IMR-90 (cell line): ENCODE data around the gene GLI1. TPM values are rescaled to one million over a fixed set of nuclear protein-coding genes. Genes with fewer than 3 reads are reported as not detected.

Experiments used
- ATAC-seq: fragments of 200-7000 bp; cut with Tn5 transposase; 2 replicates; pipeline ENCODE4 v1.9.1; 2020; ENCODE audit warnings: low read depth, mild to moderate bottlenecking, moderate library complexity
- BruUV-seq: library from RNA; stranded (reverse); fragments of 400-500 nt; replicated peaks from 2 replicates; lab custom pipeline; 2021; lab: Mats Ljungman, UMichigan
- CTCF ChIA-PET: fragments of 300-600 bp; formaldehyde crosslinking; extraction: SDS; loops from one replicate; lab custom pipeline; 2021; ENCODE audit warnings: antibody characterized with exemption; lab: Yijun Ruan, JAX
- POLR2A ChIA-PET: fragments of 300-600 bp; sonication (Branson Sonifier 250); formaldehyde crosslinking; loops from one replicate; lab custom pipeline; 2022; ENCODE audit warnings: antibody characterized with exemption; ENCODE audit not compliant: unreplicated experiment; lab: Charles Lee
- DNase-seq: peaks from one replicate; pipeline ENCODE4 v3.0.0; 2013
- H2AFZ ChIP-seq: replicated peaks from 2 replicates; pipeline ENCODE3; 2013; ENCODE audit warnings: low read length, mild to moderate bottlenecking; ENCODE audit not compliant: poor library complexity
- H2AK5ac ChIP-seq: 2 replicates; pipeline ENCODE4 v1.6.1; 2013; ENCODE audit warnings: low read depth, low read length, inconsistent platforms
- H2AK9ac ChIP-seq: replicated peaks from 2 replicates; pipeline ENCODE3; 2013; ENCODE audit warnings: mild to moderate bottlenecking, low read depth, low read length, moderate library complexity; ENCODE audit not compliant: poor library complexity
- H2BK120ac ChIP-seq: 2 replicates; pipeline ENCODE4 v1.6.1; 2013; ENCODE audit warnings: low read depth, low read length, inconsistent platforms
- H2BK15ac ChIP-seq: 3 replicates; pipeline ENCODE4 v1.6.1; 2013; ENCODE audit warnings: low read depth, low read length, inconsistent platforms
- H2BK20ac ChIP-seq: 2 replicates; pipeline ENCODE4 v1.6.1; 2013; ENCODE audit warnings: low read depth, mild to moderate bottlenecking, inconsistent platforms, low read length, moderate library complexity
- H2BK5ac ChIP-seq: 2 replicates; pipeline ENCODE4 v1.6.1; 2013; ENCODE audit warnings: mild to moderate bottlenecking, low read depth, low read length, inconsistent platforms; ENCODE audit not compliant: poor library complexity, severe bottlenecking
- H3K14ac ChIP-seq: replicated peaks from 2 replicates; pipeline ENCODE4 v1.6.1; 2013; ENCODE audit warnings: low read depth, low read length, inconsistent platforms
- H3K18ac ChIP-seq: 2 replicates; pipeline ENCODE4 v1.6.1; 2013; ENCODE audit warnings: low read depth, low read length, control low read depth
- H3K23ac ChIP-seq: 2 replicates; pipeline ENCODE4 v1.6.1; 2013; ENCODE audit warnings: low read depth, low read length, inconsistent platforms
- H3K27ac ChIP-seq: 2 replicates; pipeline ENCODE4 v1.5.1; 2013; ENCODE audit warnings: mild to moderate bottlenecking, control low read depth, low read length; ENCODE audit not compliant: insufficient read depth
- H3K27me3 ChIP-seq: 2 replicates; pipeline ENCODE4 v1.6.1; 2013; ENCODE audit warnings: low read length; ENCODE audit not compliant: control insufficient read depth, insufficient read depth
- H3K36me3 ChIP-seq: 2 replicates; pipeline ENCODE4 v1.6.1; 2013; ENCODE audit warnings: low read length, mixed read lengths; ENCODE audit not compliant: control insufficient read depth, insufficient read depth
- H3K4ac ChIP-seq: 2 replicates; pipeline ENCODE4 v1.6.1; 2013; ENCODE audit warnings: low read depth, low read length, inconsistent platforms
- H3K4me1 ChIP-seq: 2 replicates; pipeline ENCODE4 v1.6.1; 2013; ENCODE audit warnings: low read length, mixed read lengths; ENCODE audit not compliant: control insufficient read depth, insufficient read depth
- H3K4me2 ChIP-seq: 2 replicates; pipeline ENCODE4 v1.6.1; 2013; ENCODE audit warnings: low read depth, mild to moderate bottlenecking, control low read depth, low read length, moderate library complexity
- H3K4me3 ChIP-seq: 2 replicates; pipeline ENCODE4 v1.5.1; 2013; ENCODE audit warnings: low read depth, mild to moderate bottlenecking, control low read depth, low read length, moderate library complexity; ENCODE audit not compliant: insufficient read depth
- H3K56ac ChIP-seq: 2 replicates; pipeline ENCODE4 v1.6.1; 2013; ENCODE audit warnings: low read length, inconsistent platforms; ENCODE audit not compliant: insufficient read depth; ENCODE audit errors: extremely low read depth
- H3K79me1 ChIP-seq, 2 experiments: 2 replicates each; pipeline ENCODE4 v1.6.1; 2013; ENCODE audit warnings: low read length in 2 of 2, inconsistent platforms in 1 of 2, low read depth in 1 of 2
- H3K9ac ChIP-seq: 2 replicates; pipeline ENCODE4 v1.6.1; 2013; ENCODE audit warnings: low read depth, low read length, control low read depth
- H3K9me1 ChIP-seq: 2 replicates; pipeline ENCODE4 v1.6.1; 2013; ENCODE audit warnings: low read length, inconsistent platforms; ENCODE audit not compliant: insufficient read depth
- H3K9me3 ChIP-seq: 2 replicates; pipeline ENCODE4 v1.6.1; 2013; ENCODE audit warnings: low read length; ENCODE audit not compliant: control insufficient read depth, insufficient read depth
- H4K20me1 ChIP-seq: 2 replicates; pipeline ENCODE4 v1.6.1; 2013; ENCODE audit warnings: low read length, inconsistent platforms; ENCODE audit not compliant: insufficient read depth
- H4K5ac ChIP-seq: 2 replicates; pipeline ENCODE4 v1.6.1; 2013; ENCODE audit warnings: mild to moderate bottlenecking, low read depth, low read length, control low read depth
- H4K8ac ChIP-seq, 2 experiments: 2 replicates each; pipeline ENCODE4 v1.6.1; 2013; ENCODE audit warnings: low read depth in 2 of 2, low read length in 2 of 2, control low read depth in 1 of 2, inconsistent platforms in 1 of 2
- H4K91ac ChIP-seq: 2 replicates; pipeline ENCODE4 v1.6.1; 2013; ENCODE audit warnings: low read depth, low read length, inconsistent platforms; ENCODE audit not compliant: insufficient read depth
- BHLHE40 ChIP-seq: fragments of 150-350 bp; IDR thresholded peaks from 2 replicates; pipeline ENCODE4 v1.6.1; 2016; ENCODE audit warnings: mild to moderate bottlenecking, low read depth, low read length
- CEBPB ChIP-seq: IDR thresholded peaks from 2 replicates; pipeline ENCODE4 v1.6.1; 2012; ENCODE audit warnings: low read depth, low read length, improper control_type of control experiment
- CHD1 ChIP-seq: IDR thresholded peaks from 2 replicates; pipeline ENCODE4 v1.6.1; 2012; ENCODE audit warnings: low read depth, low read length, improper control_type of control experiment
- FOS ChIP-seq: fragments of 150-350 bp; IDR thresholded peaks from 2 replicates; pipeline ENCODE4 v1.6.1; 2016; ENCODE audit warnings: low read depth, low read length
- MAFK ChIP-seq: IDR thresholded peaks from 2 replicates; pipeline ENCODE4 v1.6.1; 2012; ENCODE audit warnings: low read depth, low read length, improper control_type of control experiment
- MAZ ChIP-seq: IDR thresholded peaks from 2 replicates; pipeline ENCODE4 v1.6.1; 2012; ENCODE audit warnings: low read depth, mild to moderate bottlenecking, low read length, improper control_type of control experiment, moderate library complexity, borderline replicate concordance
- MXI1 ChIP-seq: IDR thresholded peaks from 2 replicates; pipeline ENCODE4 v1.6.1; 2012; ENCODE audit warnings: low read depth, mild to moderate bottlenecking, low read length, moderate library complexity, borderline replicate concordance
- NFE2L2 ChIP-seq: fragments of 150-350 bp; IDR thresholded peaks from 2 replicates; pipeline ENCODE4 v1.6.1; 2016; ENCODE audit warnings: low read depth, mild to moderate bottlenecking, low read length
- POLR2A ChIP-seq: IDR thresholded peaks from 2 replicates; pipeline ENCODE4 v1.6.1; 2012; ENCODE audit warnings: mild to moderate bottlenecking, low read depth, low read length
- RAD21 ChIP-seq: IDR thresholded peaks from 2 replicates; pipeline ENCODE4 v1.6.1; 2012; ENCODE audit warnings: low read length, improper control_type of control experiment
- RCOR1 ChIP-seq: IDR thresholded peaks from 2 replicates; pipeline ENCODE4 v1.6.1; 2012; ENCODE audit warnings: mild to moderate bottlenecking, low read length, improper control_type of control experiment; ENCODE audit not compliant: insufficient replicate concordance
- RFX5 ChIP-seq: IDR thresholded peaks from 2 replicates; pipeline ENCODE4 v1.8.0; 2012; ENCODE audit warnings: low read depth, mild to moderate bottlenecking, low read length, moderate library complexity
- SMC3 ChIP-seq: fragments of 150-350 bp; IDR thresholded peaks from 2 replicates; pipeline ENCODE4 v1.6.1; 2016; ENCODE audit warnings: low read depth, mild to moderate bottlenecking, antibody characterized with exemption, low read length, moderate library complexity
- dilution Hi-C: fragments of 300-500 bp; cut with HindIII; formaldehyde crosslinking; loops from one replicate; pipeline ENCODE4 v1.14.3; 2018; ENCODE audit warnings: low sequenced_read_pairs; ENCODE audit not compliant: unreplicated experiment
- in situ Hi-C: fragments of 300-500 bp; cut with MboI; formaldehyde crosslinking; loops from 3 replicates; pipeline ENCODE4 v1.14.3; 2019; ENCODE audit warnings: low sequenced_read_pairs, inconsistent platforms, mixed read lengths
- intact Hi-C: fragments of 100-400 bp; cut with micrococcal nuclease; formaldehyde crosslinking; loops from 2 replicates; pipeline ENCODE4 v1.10.0; 2022
- polyA plus RNA-seq, 3 experiments: library from polyadenylated mRNA; depleted of rRNA; stranded (reverse); fragments of >200 nt; gene quantifications; 2 replicates each; pipeline ENCODE4 v1.2.3, GENCODE V29; 2012; ENCODE audit warnings: low replicate concordance in 1 of 3
- total RNA-seq: library from RNA; depleted of rRNA; stranded (reverse); fragments of >200 nt; gene quantifications from 2 replicates; pipeline ENCODE4 v1.2.3, GENCODE V29; 2012
- TF ChIP-seq, protein P1 (sequence below): conservative IDR thresholded peaks from 2 replicates; pipeline ENCODE4 v1.5.1; 2012; ENCODE audit warnings: mild to moderate bottlenecking, low read depth, low read length, improper control_type of control experiment
- TF ChIP-seq, protein P2 (sequence below): fragments of 150-350 bp; IDR thresholded peaks from 2 replicates; pipeline ENCODE4 v1.6.1; 2017; ENCODE audit warnings: mild to moderate bottlenecking, antibody characterized with exemption, low read length, low read depth
- TF ChIP-seq, protein P3 (sequence below): fragments of 150-350 bp; IDR thresholded peaks from 2 replicates; pipeline ENCODE4 v1.6.1; 2016; ENCODE audit warnings: low read depth, mild to moderate bottlenecking, low read length, moderate library complexity, borderline replicate concordance

GLI1 gene
- total and polyA plus RNA-seq, 2 of the 4 experiments (the other 2 are of a cell fraction), result 1.3 to 3.8 TPM

DNA sequence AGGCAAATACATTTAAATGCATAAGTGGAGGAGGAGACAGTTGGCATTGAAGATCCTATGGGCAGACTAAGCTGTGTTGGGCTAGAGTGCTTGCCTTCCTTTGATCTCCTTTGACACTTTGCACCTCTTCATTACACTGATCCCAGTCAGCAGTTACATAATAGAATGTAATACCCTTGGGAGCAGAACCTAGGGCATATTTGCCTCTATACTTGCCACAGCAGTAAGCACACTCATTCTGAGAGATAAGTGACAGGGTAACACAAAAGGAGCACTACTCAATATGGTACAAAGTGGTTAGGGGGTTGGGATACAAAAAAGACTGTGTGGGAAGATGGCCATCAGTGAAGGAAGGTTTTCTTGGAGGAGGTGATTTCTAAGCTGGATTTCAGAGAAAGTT lies 37.2 kb downstream of the GLI1 start:
- Histone ChIP-seq H4K8ac (peak overlapping the region in 1 of 2 experiments; percentile 55; a peak in 1 of 4 replicates), H2AK9ac (no peak overlapping the region), H3K4ac (no peak overlapping the region), H3K27me3 (no peaks in the 10 kb centered on the region), H3K9me3 (no peaks in the 10 kb centered on the region), H4K5ac (no peak overlapping the region), H2BK5ac (no peak overlapping the region), H4K20me1 (peaks cover 28% of the 10 kb centered on the region; the same call in 1 of the 2 replicates), H4K91ac (no peak overlapping the region), H2AK5ac (no peak overlapping the region), H3K23ac (no peak overlapping the region), H2AFZ (no peak overlapping the region), H3K79me1 (peaks cover 43 to 47% of the 10 kb centered on the region in 2 experiments), H3K36me3 (peaks cover 45% of the 10 kb centered on the region), H3K4me1 (no peaks in the 10 kb centered on the region), H3K56ac (no peak overlapping the region), H3K14ac (no peak overlapping the region), H3K18ac (no peak overlapping the region), H3K9me1 (peaks cover 14% of the 10 kb centered on the region), H3K4me2 (no peak overlapping the region), H3K27ac (no peak overlapping the region), H2BK15ac (no peak overlapping the region), H3K9ac (no peak overlapping the region), H2BK20ac (no peak overlapping the region), H2BK120ac (no peak overlapping the region), H3K4me3 (no peak overlapping the region)
- ATAC-seq, result no peak
- ChIA-PET POLR2A (no interaction called here), CTCF (no interaction called here)
- in situ Hi-C loops, result no loop called here
- intact Hi-C loops, result no loop called here
- BruUV-seq, result no TSS peak
- dilution Hi-C loops, result no loop called here
- TF ChIP-seq POLR2A (no peak), CEBPB (no peak), RAD21 (no peak), MAZ (no peak), NFE2L2 (no peak), SMC3 (no peak), MAFK (no peak), BHLHE40 (no peak), MXI1 (no peak), RCOR1 (no peak), CHD1 (no peak), RFX5 (no peak), FOS (no peak)
- TF ChIP-seq, protein P1, sequence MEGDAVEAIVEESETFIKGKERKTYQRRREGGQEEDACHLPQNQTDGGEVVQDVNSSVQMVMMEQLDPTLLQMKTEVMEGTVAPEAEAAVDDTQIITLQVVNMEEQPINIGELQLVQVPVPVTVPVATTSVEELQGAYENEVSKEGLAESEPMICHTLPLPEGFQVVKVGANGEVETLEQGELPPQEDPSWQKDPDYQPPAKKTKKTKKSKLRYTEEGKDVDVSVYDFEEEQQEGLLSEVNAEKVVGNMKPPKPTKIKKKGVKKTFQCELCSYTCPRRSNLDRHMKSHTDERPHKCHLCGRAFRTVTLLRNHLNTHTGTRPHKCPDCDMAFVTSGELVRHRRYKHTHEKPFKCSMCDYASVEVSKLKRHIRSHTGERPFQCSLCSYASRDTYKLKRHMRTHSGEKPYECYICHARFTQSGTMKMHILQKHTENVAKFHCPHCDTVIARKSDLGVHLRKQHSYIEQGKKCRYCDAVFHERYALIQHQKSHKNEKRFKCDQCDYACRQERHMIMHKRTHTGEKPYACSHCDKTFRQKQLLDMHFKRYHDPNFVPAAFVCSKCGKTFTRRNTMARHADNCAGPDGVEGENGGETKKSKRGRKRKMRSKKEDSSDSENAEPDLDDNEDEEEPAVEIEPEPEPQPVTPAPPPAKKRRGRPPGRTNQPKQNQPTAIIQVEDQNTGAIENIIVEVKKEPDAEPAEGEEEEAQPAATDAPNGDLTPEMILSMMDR, result no peak
- TF ChIP-seq, protein P2, sequence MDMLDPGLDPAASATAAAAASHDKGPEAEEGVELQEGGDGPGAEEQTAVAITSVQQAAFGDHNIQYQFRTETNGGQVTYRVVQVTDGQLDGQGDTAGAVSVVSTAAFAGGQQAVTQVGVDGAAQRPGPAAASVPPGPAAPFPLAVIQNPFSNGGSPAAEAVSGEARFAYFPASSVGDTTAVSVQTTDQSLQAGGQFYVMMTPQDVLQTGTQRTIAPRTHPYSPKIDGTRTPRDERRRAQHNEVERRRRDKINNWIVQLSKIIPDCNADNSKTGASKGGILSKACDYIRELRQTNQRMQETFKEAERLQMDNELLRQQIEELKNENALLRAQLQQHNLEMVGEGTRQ, result no peak
- TF ChIP-seq, protein P3, sequence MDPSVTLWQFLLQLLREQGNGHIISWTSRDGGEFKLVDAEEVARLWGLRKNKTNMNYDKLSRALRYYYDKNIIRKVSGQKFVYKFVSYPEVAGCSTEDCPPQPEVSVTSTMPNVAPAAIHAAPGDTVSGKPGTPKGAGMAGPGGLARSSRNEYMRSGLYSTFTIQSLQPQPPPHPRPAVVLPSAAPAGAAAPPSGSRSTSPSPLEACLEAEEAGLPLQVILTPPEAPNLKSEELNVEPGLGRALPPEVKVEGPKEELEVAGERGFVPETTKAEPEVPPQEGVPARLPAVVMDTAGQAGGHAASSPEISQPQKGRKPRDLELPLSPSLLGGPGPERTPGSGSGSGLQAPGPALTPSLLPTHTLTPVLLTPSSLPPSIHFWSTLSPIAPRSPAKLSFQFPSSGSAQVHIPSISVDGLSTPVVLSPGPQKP, result no peak
- no peak for DNase-seq
